Cardiac atrium fibroblast (primary cell): ENCODE data around the gene AFF1. TPM values are rescaled to one million over a fixed set of nuclear protein-coding genes. Genes with fewer than 3 reads are reported as not detected.

ENCODE experiments used
- total RNA-seq: library from RNA; depleted of rRNA; stranded (reverse); fragments of >200 nt; gene quantifications from 2 replicates; pipeline ENCODE4 v1.2.3, GENCODE V29; 2015

The AFF1 gene
- total RNA-seq = 13.7 and 17.5 TPM in 2 replicates

GRCh38 chr4:86934771-86935565, at the start of gene AFF1:
AFF1 (plus strand) TSS chr4:86935011; CDS start chr4:86948534, 13,523 bp downstream.

GRCh38 chr4:86891762-86892635, 42.8 kb upstream of the AFF1 start, which contains the start of gene C4orf36:
C4orf36 (minus strand) TSS chr4:86892422; CDS start chr4:86891520, 902 bp downstream.

Other genes with a start within 250 kb of the AFF1 start
- 0.18 TPM in 1 of 2 replicates, not detected in the other for gene SLC10A6, start 85.6 kb upstream of the AFF1 start, total RNA-seq
- gene C4orf36, start 42.6 kb upstream of the AFF1 start, total RNA-seq = 0.49 TPM in 1 of 2 replicates, not detected in the other